NCI-H187 (cell line): ENCODE results near the gene CCL17.
"Not testable (repeated sequence)": the region's sequence is repeated elsewhere in the genome, so short reads cannot be mapped to it uniquely, and the experiment has no call there.

ENCODE experiments used
- DNase-seq, 2 experiments: peaks; one replicate each; lab custom pipeline; 2025; lab: John Stamatoyannopoulos, UW

Gene CCL17

DNA sequence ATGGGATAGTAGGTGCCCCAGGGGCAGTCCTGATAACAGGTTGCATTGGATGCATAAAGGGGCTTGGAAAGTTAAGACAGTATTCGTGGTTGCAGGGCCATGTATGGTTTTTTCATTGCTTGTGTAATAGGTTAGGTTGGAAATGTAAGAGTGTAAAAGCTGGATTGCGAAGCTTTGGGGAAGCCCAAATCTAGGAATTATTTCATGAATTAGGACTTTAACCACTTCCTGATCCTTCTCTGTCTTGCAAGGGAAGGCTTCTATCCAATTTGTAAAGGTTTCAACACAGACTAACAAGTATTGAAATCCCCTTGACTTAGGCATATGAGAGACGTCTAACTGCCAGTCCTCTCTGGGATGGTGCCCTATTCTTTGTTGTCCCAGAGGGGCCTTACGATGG lies 7.8 kb upstream of the CCL17 start:
- DNase-seq = no peak

DNA sequence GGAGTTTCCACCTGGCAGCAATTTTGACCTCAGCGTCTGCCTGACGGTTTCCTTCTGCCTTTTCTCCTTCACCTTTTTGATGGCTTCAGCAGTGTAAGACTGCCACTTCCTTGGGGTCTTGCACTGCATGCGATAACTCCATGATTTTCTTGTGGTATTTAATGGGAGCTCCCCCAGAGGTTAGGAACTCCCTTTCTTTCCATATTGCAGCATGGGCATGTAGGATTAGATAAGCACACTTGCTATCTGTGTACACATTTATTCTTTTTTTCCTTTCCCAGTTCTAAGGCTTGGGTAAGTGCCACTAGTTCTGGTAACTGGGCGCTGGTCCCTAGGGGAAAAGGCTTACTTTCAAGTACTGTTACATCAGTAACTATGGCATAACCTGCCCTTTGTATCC lies 7.1 kb upstream of the CCL17 start:
- DNase-seq = not testable (repeated sequence)

DNA sequence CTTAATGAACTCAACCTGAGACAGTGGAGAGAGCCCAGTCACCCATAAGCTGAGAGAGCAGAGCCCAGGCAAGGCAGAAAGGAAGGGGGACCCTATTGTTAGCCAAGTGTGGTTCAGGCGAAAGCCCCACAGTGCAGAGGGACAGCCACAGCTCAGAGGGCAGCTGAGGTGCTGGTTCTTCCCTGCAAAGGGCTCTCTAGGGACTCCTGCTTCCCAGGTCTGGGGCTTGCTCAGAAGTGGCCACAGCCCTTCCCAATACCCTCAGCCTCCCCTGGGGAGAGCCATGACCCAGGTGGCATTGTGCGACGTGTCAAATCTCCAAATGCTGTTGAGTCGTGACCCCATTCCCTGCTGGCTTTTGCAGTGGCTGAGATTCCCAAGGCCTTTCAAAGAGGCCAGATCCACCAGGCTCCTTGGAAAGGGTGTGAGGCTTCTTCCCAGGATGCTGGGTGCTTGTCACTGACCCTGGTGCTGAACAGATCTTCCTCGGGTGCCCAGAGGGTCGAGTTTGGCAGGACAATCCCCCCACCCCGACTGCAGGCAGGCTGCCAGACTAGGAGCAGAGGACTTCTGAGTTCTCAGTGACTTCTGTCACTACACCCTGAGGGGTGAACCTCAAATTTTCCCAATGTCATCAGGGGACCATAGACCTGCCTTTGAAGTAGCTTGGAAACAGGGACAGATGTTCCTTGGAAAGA lies 2.5 kb upstream of the CCL17 start:
- no peak for DNase-seq

DNA sequence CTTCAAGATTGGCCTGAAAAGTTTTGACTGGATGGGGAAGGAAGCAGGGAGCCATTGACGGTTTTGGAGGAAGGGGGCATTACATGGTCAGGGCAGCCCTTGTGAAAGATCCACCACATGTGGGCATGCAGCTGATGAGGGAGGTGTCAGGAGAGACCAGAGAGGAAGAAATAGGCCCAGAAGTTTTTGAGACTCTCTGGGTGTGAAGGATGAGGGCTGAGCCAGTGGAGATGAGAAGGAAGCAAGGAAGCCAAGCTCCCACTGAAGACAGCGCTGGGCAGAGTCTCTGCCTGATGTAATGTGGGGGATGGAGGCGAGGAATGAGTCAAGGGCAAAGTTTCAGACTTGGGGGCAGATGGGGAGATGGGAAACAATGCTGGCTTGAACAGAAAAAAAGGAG lies 530 bp downstream of the CCL17 start:
- DNase-seq = no peak

DNA sequence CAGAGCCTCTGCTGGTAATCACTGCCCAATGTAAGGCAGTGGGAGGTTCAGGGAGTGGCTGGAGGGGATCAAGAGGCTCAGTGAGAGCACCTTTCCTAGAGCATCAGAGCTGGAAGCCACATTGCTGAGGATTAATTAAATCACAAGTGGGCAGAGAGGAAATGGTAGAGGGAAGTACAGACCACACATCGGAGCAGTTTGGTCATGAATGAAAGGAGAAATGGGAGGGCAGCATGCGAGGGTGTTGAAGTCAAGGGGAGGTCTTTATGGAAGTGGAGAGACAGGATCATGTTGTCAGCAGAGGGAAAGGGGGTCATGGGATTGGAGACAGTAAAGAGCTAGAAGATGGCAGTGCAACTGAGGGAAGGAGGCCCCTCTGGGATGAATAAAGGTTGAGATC lies 2.3 kb downstream of the CCL17 start:
- no peak for DNase-seq

DNA sequence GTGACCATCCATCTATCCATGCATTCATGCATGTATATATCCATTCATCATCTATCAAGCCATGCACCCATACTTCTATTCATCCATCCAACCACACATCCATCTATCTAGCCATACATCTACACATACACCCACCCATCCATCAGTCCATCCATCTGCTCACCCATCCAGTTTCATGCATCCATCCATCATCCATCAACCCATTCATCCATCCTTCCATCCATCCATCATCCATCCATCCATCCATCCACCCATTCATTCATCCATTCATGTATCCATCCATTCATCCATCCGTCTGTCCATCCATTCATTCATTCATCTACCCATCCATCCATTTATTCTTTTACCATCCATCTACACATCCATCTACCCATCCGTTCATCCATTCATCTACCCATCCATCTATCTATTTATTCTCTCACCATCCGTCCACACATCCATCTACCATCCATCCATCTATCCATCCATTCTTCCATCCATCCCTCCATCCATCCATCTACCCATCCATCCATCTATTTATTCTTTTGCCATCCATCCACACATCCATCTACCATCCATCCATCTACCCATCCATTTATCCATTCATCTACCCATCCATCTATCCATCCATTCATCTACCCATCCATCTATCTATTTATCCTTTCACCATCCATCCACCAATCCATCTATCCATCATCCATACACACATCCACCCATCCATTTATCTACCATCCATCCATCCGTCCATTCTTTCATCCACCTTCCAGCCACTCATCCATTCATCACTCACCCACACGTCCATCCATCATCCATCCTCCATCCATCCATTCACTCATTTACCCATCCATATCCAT lies 3.2 kb downstream of the CCL17 start:
- no peak for DNase-seq

DNA sequence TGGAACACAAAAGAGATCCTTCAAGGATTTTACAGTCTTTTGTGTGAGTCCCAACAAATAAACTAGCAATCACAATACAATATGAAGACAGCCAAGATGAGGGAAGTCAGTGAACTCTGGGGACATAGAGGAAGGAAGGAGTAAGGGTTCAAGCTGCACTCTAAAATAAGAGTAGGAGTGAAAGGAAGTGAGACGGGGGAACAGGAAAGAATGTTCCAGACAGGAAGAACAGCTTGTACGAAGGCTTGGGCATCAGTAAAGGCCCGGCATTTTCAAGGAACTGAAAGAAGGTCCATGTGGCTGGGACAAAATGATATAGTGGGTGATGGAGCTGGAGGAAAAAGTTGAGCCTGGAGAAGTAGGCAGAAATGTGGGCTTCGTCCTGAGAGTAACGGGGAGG lies 4.5 kb downstream of the CCL17 start:
- no peak for DNase-seq

DNA sequence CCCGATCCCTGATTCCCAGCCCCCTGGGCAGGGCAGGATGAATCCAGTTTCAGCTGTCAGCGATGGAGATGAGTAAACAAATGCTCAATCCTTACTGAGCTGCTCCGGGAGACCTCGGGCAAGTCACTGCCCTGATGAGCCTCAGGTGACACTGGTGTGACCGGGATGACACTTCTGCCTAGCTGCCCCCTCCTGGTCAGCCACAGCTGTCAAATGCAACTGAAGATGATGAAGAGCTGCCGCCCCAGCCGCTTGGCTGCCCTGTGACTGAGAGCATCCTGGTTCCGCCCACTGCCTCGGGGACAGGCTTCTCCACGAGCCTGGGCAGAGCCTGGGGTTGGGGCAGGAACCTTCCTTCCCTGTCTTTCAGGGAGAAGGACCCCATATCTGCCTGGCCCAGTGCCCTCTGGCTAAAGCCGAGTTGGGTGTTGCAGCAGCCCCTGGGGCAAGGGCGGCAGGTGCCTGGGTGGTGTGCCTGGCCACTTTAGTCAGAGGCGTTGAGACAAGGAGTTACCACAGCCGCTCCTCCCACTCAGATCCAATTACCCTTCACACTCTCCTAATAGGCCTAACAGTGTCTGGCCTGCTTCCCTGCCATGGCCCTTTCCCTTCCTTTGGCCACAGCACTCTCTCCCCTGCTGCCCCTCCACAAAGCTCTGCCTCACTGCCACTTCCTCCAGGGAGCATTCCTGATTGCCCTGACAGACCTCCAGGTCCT lies 5.5 kb downstream of the CCL17 start:
- DNase-seq = no peak

DNA sequence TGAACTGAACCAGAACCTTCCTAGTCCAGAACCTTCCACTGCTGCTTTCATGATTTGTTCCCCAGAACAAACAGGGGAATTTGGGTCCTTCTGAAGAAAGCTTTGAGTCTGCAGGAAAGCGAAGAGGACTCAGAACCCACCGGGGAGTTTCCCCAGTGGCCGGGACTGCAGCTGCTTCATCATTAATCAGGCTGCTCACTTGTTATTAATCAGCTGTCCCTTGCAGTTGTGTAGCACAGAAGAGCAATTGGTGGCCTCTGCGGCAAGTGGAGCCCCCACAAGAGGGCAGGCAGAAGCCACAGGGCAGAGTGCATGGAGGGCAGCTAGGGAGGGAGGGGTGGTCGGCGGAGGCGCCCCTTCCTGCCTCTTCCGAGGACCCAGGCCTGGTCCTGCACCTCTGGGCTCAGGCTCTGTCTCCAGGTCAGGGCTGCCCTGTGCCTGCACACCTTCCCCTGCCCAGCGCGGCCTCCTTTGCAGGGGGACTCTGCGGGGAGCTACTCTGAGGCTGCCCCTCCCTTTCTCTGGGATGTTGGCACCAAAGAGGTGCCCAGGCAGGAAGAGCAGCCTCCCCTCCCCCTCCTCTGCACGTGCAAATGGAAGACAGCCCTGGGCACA lies 6.9 kb downstream of the CCL17 start:
- DNase-seq = no peak

DNA sequence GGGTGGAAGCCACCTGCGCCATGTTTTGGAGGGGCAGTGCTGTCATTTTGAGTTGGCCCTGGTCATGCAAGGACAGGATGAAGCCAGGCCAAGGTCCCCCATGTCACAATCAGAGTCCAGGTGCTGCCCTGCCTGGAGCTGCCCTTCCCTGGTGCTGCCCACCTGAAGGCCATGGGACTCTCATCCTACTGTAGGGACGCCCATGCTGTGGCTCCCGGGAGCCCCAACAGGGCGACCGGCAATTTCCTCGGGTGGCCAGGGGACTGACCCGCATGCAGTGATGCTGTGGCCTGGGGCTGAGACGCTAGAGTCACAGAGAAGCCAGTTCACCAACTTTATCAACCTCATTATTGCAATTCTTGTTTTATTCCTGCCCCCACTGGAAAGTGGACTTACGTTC lies 8.0 kb downstream of the CCL17 start:
- DNase-seq = no peak

DNA sequence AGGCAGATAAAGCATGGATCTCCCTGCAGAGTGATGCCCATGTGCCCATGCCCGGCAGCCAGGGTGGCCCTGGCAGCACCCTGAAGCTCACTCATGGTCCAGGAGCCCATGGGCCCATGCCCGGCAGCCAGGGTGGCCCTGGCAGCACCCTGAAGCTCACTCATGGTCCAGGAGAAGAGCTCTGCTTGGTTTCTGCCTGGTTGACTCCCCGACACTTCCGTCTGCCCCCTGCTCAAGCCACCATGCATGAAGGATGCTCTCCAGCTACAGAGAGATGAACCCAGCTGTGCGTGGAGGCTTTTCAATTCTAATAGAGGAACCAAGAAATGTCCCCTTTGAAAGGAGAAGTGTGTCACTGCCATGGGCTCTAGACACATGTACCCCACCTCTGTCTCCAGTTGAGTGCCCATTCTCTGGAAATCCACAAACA lies 8.7 kb downstream of the CCL17 start:
- no peak for DNase-seq

DNA sequence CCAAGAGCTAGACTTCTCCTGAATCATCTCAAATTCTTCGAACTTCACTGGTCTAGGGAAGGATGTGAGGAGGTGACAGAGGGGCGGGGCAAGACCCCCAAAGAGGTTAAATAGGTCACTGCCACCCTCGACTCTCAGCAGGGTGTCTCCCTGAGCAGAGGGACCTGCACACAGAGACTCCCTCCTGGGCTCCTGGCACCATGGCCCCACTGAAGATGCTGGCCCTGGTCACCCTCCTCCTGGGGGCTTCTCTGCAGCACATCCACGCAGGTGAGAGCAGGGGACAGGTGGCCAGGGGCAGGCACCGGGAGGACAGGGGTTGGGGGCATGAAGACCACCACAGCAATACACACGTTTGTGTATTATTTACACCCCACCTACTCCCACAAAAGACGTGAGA lies 9.2 kb downstream of the CCL17 start:
- DNase-seq = no peak

DNA sequence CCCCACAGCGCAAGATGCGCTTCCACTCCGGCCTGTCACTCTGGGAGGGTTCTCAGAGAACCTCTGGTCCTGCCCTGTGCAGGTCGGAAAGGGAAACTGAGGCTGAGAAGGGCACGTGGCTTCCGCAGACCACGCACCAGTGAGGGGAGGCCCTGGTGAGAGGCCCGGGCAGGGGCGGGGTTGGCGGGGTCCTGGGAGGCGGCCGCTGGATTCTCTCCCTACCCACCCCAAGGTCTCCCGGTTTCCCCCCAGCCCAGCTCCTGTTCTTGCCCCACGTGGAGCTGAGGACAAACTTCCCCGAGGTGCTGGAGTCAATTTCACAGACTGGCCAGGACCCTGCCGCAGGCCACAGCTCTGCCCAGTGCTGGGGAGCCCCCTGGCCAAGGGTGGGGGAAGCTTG lies 11.5 kb downstream of the CCL17 start:
- no peak for DNase-seq

DNA sequence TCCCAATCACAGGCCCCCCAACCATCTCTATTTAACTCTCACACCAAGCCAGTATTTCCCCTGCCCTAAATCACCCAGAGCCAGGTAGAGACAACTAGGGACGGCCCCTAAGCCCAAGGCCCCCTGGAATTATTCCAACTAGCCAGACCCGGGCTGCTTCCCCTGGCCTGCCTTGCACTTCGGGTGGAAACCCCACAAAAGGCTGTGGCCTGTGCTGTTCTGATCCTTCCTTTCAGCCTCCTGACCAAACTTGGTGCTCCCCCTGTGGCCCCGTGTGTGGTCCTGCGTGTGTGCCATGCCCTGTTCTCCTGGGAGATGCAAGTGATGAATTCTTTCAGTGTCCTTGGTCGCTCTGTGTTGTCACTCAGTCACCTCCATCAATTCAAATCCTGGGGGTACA lies 14.9 kb downstream of the CCL17 start:
- no peak for DNase-seq

DNA sequence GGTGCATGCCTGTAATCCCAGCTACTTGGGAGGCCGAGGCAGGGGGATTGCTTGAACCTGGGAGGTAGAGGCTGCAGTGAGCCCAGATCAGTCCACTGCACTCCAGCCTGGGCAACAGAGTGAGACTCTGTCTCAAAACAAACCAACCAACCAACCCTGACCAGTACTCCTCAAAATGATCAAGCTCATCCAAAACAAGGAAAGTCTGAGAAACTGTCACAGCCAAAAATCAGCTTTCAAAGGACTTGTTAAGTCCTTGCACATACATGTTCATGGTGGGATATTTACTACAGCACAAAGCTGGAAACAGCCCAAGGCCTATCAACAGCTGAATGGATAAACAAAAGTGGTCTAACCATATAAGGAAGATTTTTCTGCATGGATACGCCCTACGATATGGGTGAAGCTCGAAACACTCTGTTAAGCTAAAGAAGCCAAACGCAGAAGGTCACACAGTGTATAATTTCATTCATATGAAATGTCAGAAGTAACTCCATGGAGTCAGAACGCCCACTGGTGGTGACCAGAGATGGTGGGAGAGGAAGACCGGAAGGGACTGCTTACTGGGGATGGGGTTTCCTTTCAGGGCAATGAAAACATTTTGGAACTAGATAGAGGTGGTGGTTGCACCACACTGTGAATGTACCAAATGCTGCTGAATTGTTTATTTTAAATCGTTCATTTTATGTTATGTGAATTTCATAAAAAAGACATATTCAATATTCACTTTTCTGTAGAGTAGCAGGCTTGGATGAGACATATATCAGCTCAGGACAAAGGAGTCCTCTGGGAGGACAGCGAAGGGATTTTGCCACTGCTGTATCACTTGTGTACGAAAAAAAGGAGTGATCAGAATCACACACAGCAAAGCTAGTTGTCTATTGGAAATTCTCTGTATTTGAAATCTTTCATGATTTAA lies 17.7 kb downstream of the CCL17 start:
- no peak for DNase-seq

DNA sequence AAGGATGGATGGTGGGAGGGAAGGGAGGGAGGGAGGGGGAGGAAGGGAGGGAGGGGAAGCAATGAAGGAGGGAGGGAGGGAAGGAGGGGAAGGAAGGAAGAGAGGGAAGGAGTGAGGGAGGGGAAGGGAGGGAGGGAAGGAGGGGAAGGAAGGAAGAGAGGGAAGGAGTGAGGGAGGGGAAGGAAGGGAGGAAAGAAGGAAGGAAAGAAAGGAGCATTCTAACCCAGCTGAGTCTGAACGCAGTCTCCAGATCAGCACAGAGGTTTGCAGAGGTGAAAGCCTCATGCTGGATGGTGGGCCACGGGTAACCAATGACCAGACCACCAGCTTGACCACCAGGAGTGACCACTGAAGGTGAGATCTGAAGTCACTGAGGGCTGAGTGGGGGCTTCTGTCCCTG lies 18.6 kb downstream of the CCL17 start:
- DNase-seq = no peak

DNA sequence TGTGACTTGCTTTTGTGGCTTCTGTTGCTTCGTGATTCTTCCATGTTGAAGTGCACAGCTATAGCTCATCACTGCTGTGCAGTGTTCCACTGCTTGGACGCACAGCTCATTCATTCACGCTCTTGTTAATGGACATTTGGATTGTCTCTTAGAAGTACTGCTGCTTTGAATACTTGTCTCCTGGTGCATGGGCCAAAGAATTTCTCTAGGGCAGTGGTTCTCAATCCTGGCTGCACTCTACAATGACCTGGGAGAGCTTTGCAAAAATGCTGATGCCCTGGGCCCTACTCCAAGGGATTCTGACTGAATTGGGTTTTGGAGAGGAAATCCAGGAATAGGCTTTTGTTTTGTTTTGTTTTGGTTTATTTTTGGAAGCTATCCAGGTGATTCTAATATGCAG lies 20.0 kb downstream of the CCL17 start:
- no peak for DNase-seq

DNA sequence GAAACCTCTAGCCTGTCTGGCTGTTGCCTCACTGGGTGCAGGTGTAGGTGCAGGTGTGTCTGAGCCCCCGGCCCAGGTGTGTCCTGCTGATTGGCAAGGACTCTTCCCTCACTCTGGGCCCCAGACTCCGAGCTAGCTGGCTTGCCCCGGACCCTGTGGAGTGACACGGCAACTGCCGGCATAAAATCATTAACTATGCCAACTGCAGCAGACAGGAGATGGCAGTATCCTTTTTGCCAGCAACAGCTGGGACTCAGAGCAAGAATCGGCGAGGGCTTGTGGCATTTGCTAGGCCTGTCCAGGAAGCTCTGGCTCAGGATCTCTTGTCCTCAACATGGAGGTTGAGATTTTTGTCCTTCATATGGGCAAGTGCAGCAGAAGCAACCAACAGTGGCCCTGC lies 21.8 kb downstream of the CCL17 start:
- no peak for DNase-seq

DNA sequence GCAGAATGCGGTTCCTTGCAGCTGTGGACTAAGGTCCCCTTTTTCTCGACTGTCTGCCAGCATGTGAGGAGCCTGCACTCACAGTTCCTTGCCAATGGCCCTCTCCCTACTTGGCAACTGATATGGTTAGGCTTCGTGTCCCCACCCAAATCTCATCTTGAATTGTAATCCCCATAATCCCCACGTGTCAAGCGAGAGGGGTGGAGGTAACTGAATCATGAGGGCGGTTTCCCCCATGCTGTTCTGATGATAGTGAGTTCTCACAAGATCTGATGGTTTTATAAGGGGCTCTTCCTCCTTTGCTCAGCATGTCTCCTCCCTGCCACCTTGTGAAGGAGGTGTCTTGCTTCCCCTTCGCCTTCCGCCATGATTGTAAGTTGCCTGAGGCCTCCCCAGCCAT lies 22.7 kb downstream of the CCL17 start:
- DNase-seq = no peak

DNA sequence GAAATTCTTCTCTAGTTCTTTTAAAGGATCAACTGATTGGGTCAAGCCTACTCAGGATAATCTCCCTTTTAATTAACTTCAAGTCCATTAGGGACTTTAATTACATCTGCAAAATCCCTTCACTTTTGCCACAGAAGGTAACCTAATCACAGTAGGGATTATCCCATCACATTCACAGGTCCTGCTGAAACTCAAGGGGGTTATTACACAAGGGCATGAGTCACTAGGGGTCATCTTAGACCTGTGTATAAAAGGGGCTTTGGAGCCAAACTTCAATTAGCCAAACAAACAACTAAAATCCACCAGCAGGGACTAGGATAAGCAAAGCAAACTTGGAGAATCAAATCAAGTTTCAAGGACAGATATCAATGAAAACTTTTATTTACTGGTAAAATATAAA lies 23.3 kb downstream of the CCL17 start:
- no peak for DNase-seq

DNA sequence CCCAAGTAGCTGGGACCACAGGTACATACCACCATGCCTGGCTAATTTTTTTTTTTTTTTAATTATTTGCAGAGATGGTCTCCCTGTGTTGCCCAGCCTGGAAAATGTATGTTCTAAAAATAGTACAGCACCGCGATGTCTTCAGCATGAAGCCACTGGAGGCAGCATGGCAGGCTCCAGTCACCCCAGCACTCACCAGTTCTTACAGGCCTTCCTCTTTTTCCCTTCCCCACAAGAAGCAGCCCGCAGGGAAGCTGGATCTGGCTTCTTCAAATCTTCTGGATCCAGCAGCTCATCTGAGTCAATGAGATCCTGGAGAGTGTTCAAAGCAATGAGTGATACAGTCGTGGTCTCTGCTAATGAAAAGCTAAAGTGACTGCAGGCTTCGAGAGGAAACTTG lies 26.4 kb downstream of the CCL17 start:
- no peak for DNase-seq

DNA sequence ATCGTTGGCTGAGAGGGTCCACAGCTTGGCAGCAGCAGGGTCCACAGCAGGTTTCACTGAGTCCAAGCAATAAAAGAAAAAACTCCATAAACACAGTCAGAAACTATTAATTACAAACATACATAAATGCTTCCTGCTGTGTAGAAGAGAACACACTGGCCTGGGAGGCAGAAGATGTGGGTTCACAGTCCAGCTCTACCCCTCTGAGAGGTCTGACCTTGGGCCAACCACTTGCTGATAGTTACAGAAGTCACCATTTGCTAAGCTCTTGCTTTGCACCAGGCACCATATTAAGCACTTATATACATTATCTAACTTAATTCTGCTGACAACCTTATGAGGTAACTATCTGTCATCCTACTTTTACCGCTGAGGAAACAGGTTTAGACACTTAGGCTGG lies 27.9 kb downstream of the CCL17 start:
- DNase-seq = no peak
